Mammary epithelial cell (primary cell): Measurements from ENCODE around the gene KDM4C.

Experiments
- EZH2 ChIP-seq: IDR thresholded peaks from 2 replicates; pipeline ENCODE4 v1.6.1; 2012; ENCODE audit warnings: low read length, inconsistent platforms, borderline replicate concordance
- TF ChIP-seq, protein P1 (sequence below), 2 donors: IDR thresholded peaks in 1 of 2; conservative IDR thresholded peaks in 1 of 2; 2 replicates each; pipeline ENCODE4 v1.5.1; 2011 to 2012; ENCODE audit warnings: inconsistent platforms in 2 of 2, low read length in 2 of 2, mild to moderate bottlenecking in 2 of 2, control low read depth in 1 of 2, low read depth in 1 of 2; ENCODE audit not compliant: insufficient read depth in 1 of 2; ENCODE audit errors: extremely low read depth in 1 of 2

DNA sequence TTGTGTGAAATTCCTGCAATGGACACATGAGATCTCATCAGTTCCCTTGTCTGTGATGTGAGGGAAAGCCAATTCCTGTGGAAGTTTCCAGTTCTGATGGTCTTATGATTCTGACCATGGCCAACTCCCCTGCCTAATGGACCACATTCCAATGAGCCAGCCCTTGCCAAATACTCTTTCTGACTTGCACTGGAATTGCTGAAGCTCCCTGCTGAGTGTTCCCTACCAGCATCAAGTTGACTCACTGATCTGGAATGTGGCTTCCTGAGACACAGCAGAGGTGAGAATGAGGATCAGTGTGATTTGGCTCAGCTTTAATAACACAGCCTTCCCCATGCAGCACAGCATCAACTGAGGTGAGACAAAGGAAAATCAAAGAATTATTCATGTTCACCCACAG, 427.8 kb downstream of the KDM4C start:
- TF ChIP-seq, protein P1, sequence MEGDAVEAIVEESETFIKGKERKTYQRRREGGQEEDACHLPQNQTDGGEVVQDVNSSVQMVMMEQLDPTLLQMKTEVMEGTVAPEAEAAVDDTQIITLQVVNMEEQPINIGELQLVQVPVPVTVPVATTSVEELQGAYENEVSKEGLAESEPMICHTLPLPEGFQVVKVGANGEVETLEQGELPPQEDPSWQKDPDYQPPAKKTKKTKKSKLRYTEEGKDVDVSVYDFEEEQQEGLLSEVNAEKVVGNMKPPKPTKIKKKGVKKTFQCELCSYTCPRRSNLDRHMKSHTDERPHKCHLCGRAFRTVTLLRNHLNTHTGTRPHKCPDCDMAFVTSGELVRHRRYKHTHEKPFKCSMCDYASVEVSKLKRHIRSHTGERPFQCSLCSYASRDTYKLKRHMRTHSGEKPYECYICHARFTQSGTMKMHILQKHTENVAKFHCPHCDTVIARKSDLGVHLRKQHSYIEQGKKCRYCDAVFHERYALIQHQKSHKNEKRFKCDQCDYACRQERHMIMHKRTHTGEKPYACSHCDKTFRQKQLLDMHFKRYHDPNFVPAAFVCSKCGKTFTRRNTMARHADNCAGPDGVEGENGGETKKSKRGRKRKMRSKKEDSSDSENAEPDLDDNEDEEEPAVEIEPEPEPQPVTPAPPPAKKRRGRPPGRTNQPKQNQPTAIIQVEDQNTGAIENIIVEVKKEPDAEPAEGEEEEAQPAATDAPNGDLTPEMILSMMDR (conservative IDR thresholded peaks at IDR 0.05 in 1 of 2, IDR thresholded peaks at IDR 0.05 in 1 of 2; ENCODE audit: extremely low read depth in 1 of 2, insufficient read depth in 1 of 2, low read depth in 1 of 2, low read length in 2 of 2): no peak
- TF ChIP-seq EZH2: no peak
